GM12875 (cell line): ENCODE data around the gene PLCB1.

ENCODE experiments used
- H3K4me3 ChIP-seq: one replicate; pipeline ENCODE4 v1.5.1; 2011; ENCODE audit warnings: low read depth, low read length, control low read depth
- TF ChIP-seq, protein P1 (sequence below): IDR thresholded peaks from 2 replicates; pipeline ENCODE4 v1.5.1; 2011; ENCODE audit warnings: low read depth, mild to moderate bottlenecking, control low read depth, inconsistent platforms, low read length, moderate library complexity, borderline replicate concordance; ENCODE audit not compliant: insufficient read depth

Gene PLCB1

DNA sequence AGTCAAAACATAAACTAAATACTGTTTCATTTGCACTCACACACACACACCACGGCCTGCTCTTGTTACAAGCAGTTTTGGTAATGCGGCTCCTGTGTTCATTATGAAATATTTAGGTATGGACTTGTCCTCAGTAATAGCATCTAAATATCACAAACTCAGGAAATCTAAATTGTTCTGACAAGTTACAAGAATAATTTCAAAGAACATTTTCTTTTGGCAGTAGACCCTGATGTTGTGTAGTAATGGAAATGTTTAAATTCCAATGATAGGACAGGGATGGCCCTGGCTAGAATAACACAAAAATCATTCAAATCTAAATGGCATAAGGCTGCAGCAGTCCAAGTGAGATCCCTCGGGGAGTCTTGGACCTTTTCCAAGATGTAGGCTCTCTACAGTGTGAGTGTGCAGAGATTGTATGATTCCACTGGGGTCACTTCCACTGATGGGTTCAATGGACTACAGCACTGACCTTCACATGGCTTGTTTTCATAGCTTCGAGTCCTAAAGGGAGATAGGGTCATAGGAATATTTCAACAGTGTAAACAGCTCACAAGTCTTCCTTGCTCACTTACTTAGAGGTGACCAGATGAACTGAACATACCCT, 726.2 kb downstream of the PLCB1 start:
- TF ChIP-seq, protein P1, sequence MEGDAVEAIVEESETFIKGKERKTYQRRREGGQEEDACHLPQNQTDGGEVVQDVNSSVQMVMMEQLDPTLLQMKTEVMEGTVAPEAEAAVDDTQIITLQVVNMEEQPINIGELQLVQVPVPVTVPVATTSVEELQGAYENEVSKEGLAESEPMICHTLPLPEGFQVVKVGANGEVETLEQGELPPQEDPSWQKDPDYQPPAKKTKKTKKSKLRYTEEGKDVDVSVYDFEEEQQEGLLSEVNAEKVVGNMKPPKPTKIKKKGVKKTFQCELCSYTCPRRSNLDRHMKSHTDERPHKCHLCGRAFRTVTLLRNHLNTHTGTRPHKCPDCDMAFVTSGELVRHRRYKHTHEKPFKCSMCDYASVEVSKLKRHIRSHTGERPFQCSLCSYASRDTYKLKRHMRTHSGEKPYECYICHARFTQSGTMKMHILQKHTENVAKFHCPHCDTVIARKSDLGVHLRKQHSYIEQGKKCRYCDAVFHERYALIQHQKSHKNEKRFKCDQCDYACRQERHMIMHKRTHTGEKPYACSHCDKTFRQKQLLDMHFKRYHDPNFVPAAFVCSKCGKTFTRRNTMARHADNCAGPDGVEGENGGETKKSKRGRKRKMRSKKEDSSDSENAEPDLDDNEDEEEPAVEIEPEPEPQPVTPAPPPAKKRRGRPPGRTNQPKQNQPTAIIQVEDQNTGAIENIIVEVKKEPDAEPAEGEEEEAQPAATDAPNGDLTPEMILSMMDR, result no peak
- no peak overlapping the region for H3K4me3 ChIP-seq

DNA sequence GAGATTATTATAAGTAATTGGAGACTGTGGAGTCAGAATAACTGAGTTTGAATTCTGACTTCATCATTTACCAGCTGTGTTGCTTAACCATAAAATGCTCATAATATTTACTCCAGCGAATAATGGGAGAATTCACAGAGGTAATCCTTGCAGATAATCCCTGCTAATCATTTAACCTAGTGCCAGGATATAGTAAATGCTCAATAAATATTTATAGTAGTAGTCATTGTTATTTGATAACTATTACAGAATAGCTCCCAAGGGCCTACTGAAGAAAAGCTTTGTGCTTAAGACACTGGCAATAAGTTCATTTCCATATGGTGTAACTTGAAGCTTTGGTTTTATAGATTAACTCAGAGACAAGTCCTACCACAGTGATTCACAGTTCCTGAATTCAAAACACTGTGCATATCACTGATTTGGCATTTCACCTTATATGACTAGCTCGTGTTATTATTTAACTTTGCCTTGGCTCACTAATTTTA, 728.0 kb downstream of the PLCB1 start:
- no peak overlapping the region for H3K4me3 ChIP-seq
- TF ChIP-seq, protein P1, result no peak

DNA sequence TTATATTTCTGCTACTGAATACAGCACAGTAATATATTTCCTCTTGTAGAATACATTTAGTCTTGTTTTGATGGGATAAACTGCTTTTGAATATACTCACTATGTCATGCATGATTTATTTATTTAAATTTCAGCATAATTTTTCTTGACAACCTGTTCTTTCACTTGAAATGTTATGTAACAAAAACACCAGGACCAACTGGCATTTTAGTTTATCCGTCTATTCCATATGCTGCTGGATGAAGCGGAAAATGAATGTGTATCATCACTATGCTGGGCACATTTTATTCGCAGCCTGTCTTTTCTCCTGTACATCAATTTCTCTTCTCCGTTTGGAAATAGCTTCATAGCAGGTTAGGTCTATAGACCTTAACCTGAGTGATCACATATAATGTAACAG, 730.0 kb downstream of the PLCB1 start:
- TF ChIP-seq, protein P1, result no peak
- no peak overlapping the region for H3K4me3 ChIP-seq

DNA sequence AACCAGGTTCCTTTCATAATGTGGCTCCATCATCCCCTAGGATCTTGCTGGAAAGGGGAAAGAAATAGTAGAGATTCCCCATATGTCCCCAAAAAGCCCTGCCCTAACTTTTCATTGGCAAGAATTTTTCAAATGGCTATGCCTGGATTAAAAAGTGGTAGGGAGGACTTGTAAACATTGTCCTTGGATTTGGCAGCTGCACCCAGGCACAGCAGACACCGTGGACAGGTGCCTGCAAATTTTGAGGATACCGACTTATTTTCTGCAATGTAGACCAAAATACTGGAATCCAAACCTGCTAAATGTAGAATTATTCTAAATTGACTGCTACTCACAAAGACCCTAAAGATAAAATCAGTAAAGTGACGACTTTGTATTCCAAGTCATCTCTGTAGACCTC, 733.6 kb downstream of the PLCB1 start:
- TF ChIP-seq, protein P1, result no peak
- H3K4me3 ChIP-seq, result no peak overlapping the region

DNA sequence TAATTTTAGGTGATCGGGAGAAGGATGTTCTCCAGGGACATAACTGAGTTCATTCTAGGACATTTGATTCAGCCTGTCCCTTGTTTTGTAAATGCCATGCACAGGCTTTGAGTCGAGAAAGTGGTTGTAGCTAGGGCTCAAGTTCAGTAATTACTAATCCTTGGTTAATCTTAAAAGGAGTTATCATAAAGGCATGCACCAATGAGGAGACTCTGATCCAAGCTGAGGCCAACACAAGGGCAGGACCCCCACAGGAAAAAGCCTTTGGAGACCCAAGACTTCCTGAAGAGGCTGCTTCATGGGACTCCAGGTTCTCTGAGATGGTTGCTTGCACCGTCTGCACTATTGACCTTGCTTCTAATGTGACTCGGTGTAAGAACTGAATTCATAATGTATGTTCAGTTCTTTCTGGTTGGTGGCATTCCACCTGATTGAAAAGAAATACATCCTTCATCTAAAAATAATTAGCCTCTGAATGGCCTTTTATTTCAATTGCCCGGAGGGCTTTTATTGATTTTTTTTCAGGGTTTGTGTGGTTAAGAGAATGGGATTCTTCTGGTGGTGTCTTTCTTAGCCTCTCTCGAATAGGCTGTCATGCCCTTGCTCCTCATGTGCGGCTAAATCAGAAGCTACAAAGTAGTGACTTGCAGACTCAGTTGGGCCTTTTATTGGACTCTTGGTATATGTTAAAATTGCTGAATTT, 735.1 kb downstream of the PLCB1 start:
- no peak overlapping the region for H3K4me3 ChIP-seq
- TF ChIP-seq, protein P1, result no peak

DNA sequence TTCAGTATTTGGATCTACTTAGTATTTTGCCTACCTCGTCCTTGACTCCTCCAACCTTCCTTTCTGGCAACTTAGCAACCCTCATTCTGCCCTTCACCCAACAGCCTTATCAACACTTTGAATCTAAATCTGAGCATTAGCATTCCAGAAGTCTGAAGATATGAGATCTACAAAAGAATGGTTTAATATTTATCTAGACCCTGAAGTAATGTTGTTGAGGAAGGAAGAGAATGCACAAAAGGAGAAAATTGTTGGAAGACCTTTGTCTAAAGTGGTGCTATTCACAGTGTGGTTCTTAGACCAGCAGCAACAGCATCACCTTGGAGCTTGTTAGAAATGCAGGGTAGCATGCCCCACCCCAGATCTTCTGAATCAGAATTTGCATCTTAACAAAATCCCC, 738.6 kb downstream of the PLCB1 start:
- no peak overlapping the region for H3K4me3 ChIP-seq
- TF ChIP-seq, protein P1, result no peak

DNA sequence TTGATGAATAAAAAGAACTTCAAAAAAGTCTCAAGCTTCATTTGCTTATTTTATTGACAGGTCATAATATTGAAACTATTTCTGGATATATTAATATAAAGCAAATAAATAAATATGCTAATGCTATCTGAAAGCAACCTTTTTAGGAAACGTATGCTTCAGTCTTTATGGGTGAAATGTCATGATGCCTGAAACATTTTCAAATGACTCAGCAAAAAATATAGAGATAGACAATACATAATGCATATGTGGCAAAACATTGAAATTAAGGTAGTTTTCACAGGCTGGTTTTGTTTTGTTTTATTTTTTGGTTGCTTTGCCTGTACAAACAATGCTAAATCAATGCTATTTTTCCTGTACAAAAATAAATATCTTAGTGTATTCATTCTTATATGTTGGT, 742.4 kb downstream of the PLCB1 start:
- H3K4me3 ChIP-seq, result no peak overlapping the region
- TF ChIP-seq, protein P1, result no peak
